Smooth muscle cell (in vitro differentiated cells): ENCODE measurements around the gene FBRSL1. TPM values are rescaled to one million over a fixed set of nuclear protein-coding genes. Genes with fewer than 3 reads are reported as not detected.

Source experiments
- DNase-seq: peaks from one replicate; lab custom pipeline; 2025; ENCODE audit not compliant: unreplicated experiment; lab: John Stamatoyannopoulos, UW
- H2AFZ ChIP-seq: fragments of 200-600 bp; sonication (generic); 2 replicates; pipeline ENCODE4 v1.6.0; 2016; ENCODE audit warnings: antibody characterized with exemption, low read depth, mild to moderate bottlenecking
- H3F3A ChIP-seq: fragments of 200-600 bp; sonication (generic); 2 replicates; pipeline ENCODE4 v1.6.0; 2017; ENCODE audit warnings: antibody characterized with exemption, low read depth
- H3K27ac ChIP-seq: fragments of 200-600 bp; sonication (generic); 2 replicates; pipeline ENCODE4 v1.5.1; 2016; ENCODE audit warnings: low read depth, mild to moderate bottlenecking
- H3K27me3 ChIP-seq: fragments of 200-600 bp; sonication (generic); 2 replicates; pipeline ENCODE4 v1.6.1; 2016; ENCODE audit warnings: low read depth, mild to moderate bottlenecking
- H3K36me3 ChIP-seq: fragments of 200-600 bp; sonication (generic); 2 replicates; pipeline ENCODE4 v1.5.1; 2016; ENCODE audit warnings: low read depth
- H3K4me1 ChIP-seq: fragments of 200-600 bp; sonication (generic); 2 replicates; pipeline ENCODE4 v1.5.1; 2016; ENCODE audit warnings: low read depth
- H3K4me2 ChIP-seq: fragments of 200-600 bp; sonication (generic); 2 replicates; pipeline ENCODE4 v1.6.0; 2016; ENCODE audit warnings: mild to moderate bottlenecking
- H3K4me3 ChIP-seq: fragments of 200-600 bp; sonication (generic); 2 replicates; pipeline ENCODE4 v1.5.1; 2016; ENCODE audit warnings: mild to moderate bottlenecking
- H3K79me2 ChIP-seq: fragments of 200-600 bp; sonication (generic); 2 replicates; pipeline ENCODE4 v1.6.0; 2016; ENCODE audit warnings: low read depth, mild to moderate bottlenecking
- H3K9ac ChIP-seq: fragments of 200-600 bp; sonication (generic); 2 replicates; pipeline ENCODE4 v1.6.0; 2016; ENCODE audit warnings: low read depth
- H3K9me3 ChIP-seq: fragments of 200-600 bp; sonication (generic); replicated peaks from 2 replicates; pipeline ENCODE4 v1.5.1; 2016; ENCODE audit warnings: low read depth
- H4K20me1 ChIP-seq: fragments of 200-600 bp; sonication (generic); 2 replicates; pipeline ENCODE4 v1.6.0; 2016; ENCODE audit warnings: low read depth
- WGBS: methylation state at CpG from one replicate; pipeline ENCODE4 v1.1.7; 2016; ENCODE audit warnings: low lambda C conversion rate; 5-methylcytosine and 5-hydroxymethylcytosine counted together
- polyA plus RNA-seq: library from polyadenylated mRNA; unstranded; fragments of >200 nt; fragmentation: Nextera tagmentation; extraction: Ambion mirVana; gene quantifications from 2 replicates; pipeline ENCODE4 v1.2.1, GENCODE V29; 2016
- total RNA-seq: library from RNA; depleted of rRNA; stranded (reverse); fragments of >200 nt; gene quantifications from 2 replicates; pipeline ENCODE4 v1.2.3, GENCODE V29; 2014
- TF ChIP-seq, protein P1 (sequence below): fragments of 200-600 bp; sonication (generic); IDR thresholded peaks from 2 replicates; pipeline ENCODE4 v1.5.1; 2017; ENCODE audit warnings: borderline replicate concordance, mild to moderate bottlenecking, antibody characterized with exemption; ENCODE audit not compliant: insufficient read depth, poor library complexity, severe bottlenecking

Gene FBRSL1
- total and polyA plus RNA-seq, 2 experiments from 2014 or later = 7.9 to 17.6 TPM

GRCh38 chr12:132510746-132511477 is 21.0 kb downstream of the FBRSL1 start:
- no peak overlapping the region for H3K4me2 ChIP-seq
- no peaks in the 10 kb centered on the region for H3K4me1 ChIP-seq
- H3K79me2 ChIP-seq = peaks cover 5% of the 10 kb centered on the region
- no peak overlapping the region for H3K27ac ChIP-seq
- no peak overlapping the region for H3K9ac ChIP-seq
- H3K9me3 ChIP-seq = no peaks in the 10 kb centered on the region
- no peaks in the 10 kb centered on the region for H3K27me3 ChIP-seq
- no peaks in the 10 kb centered on the region for H3F3A ChIP-seq
- TF ChIP-seq, protein P1, sequence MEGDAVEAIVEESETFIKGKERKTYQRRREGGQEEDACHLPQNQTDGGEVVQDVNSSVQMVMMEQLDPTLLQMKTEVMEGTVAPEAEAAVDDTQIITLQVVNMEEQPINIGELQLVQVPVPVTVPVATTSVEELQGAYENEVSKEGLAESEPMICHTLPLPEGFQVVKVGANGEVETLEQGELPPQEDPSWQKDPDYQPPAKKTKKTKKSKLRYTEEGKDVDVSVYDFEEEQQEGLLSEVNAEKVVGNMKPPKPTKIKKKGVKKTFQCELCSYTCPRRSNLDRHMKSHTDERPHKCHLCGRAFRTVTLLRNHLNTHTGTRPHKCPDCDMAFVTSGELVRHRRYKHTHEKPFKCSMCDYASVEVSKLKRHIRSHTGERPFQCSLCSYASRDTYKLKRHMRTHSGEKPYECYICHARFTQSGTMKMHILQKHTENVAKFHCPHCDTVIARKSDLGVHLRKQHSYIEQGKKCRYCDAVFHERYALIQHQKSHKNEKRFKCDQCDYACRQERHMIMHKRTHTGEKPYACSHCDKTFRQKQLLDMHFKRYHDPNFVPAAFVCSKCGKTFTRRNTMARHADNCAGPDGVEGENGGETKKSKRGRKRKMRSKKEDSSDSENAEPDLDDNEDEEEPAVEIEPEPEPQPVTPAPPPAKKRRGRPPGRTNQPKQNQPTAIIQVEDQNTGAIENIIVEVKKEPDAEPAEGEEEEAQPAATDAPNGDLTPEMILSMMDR = no peak
- no peaks in the 10 kb centered on the region for H3K36me3 ChIP-seq
- H4K20me1 ChIP-seq = peaks cover 90% of the 10 kb centered on the region
- no peak overlapping the region for H3K4me3 ChIP-seq
- WGBS = 97% methylated on average over 17 of the region's 25 CpGs
- DNase-seq = no peak
- no peak overlapping the region for H2AFZ ChIP-seq

DNA sequence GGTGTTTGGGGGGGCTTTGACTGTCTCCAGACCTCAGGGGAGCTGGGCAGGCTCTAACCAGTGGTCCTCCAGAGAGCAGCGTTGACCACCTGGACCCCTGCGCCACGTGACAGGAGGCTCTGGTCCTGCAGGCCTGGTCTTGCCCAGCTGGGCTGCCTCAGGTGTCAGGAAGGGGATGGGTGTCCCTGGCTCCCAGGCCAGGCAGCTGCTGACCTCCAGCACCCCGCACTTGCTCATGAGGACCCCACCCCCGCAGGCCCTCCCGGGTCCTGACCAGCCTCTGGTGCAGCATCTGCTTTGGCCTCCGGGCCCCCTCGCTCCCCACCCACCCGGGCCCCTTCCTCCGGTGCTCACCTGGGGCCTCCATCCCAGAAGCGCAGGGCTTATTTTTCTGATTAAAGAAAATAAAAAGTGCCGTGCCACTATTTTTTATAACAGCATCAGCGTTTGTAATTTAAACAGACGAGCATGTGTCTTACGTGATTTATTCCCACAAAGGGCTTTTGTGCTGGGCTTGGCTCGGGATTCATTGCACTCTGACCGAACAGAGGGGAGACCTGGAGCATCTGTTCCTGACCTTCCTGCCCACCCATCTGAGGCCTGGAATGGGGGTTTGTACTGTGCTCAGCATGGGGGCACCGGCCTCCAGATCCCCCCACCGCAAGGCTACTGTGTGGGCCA is 21.7 kb downstream of the FBRSL1 start:
- Histone ChIP-seq H3F3A (no peaks in the 10 kb centered on the region), H3K4me1 (no peaks in the 10 kb centered on the region), H3K9ac (no peak overlapping the region), H3K4me2 (no peak overlapping the region), H3K27ac (no peak overlapping the region), H3K79me2 (peaks cover 5% of the 10 kb centered on the region), H3K27me3 (no peaks in the 10 kb centered on the region), H4K20me1 (peaks cover 87% of the 10 kb centered on the region), H3K36me3 (no peaks in the 10 kb centered on the region), H3K4me3 (no peak overlapping the region), H2AFZ (no peak overlapping the region), H3K9me3 (no peaks in the 10 kb centered on the region)
- DNase-seq = no peak
- TF ChIP-seq, protein P1 = no peak
- WGBS = 97% methylated on average over 19 of the region's 19 CpGs

DNA sequence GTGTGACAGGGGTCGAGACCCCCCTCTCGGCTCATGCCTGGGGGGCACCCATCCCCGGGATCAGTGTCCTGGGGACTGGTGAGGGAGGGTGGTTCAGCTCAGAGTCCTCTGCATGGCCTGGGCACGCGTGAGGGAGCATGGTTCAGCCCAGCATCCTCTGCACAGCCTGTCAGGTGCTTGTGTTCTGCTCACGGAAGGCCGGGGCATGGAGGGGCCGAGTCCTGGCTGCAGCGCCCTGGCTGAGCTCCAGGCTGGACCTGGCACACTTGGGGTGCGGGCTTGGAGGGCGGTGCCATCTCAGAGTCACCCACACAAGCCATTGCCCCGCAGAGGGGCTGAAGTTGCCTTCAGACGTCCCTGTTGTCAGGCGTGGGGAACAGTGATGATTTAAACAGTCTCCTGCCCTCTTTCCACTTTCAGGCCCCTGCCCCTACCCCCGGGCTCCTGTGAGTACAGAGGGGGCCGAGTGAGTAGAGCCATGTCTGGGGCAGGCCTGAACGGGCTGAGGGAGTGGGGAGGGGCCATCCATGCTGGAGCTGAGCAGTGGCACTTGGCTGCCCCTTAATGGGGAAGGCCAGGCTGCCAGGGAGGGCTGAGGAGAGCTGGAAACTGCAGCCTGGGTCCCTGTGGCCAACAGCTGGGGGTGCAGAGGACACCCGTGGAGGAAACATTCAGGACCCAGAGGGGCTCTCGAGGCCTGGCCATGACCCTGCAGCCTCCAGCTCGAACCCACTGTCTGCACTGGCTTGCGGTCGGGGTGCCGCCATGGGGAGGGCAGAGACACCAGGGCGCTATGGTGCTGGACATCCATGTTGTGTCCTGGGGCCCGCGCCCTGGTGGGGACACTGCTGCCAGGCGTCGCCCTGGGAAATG is 22.5 kb downstream of the FBRSL1 start:
- Histone ChIP-seq H3K27ac (no peak overlapping the region), H3K27me3 (no peaks in the 10 kb centered on the region), H3K36me3 (no peaks in the 10 kb centered on the region), H3K9ac (no peak overlapping the region), H3K79me2 (no peaks in the 10 kb centered on the region), H3K4me3 (no peak overlapping the region), H3K9me3 (no peaks in the 10 kb centered on the region), H3K4me1 (no peaks in the 10 kb centered on the region), H4K20me1 (peaks cover 87% of the 10 kb centered on the region), H2AFZ (no peak overlapping the region), H3F3A (no peaks in the 10 kb centered on the region), H3K4me2 (no peak overlapping the region)
- no peak for DNase-seq
- WGBS = 92% methylated on average over 28 of the region's 28 CpGs
- TF ChIP-seq, protein P1 = no peak
